HG03558 (cell line): ENCODE measurements around the gene KCNQ1.
"Not testable (repeated sequence)": the region's sequence is repeated elsewhere in the genome, so short reads cannot be mapped to it uniquely, and the experiment has no call there.

Source experiments
- ATAC-seq: cut with Tn5 transposase; IDR thresholded peaks from one replicate; pipeline ENCODE4 v1.9.1; 2021; ENCODE audit warnings: moderate number of reproducible peaks; ENCODE audit not compliant: unreplicated experiment; ENCODE audit errors: extremely low read depth

KCNQ1 gene

DNA sequence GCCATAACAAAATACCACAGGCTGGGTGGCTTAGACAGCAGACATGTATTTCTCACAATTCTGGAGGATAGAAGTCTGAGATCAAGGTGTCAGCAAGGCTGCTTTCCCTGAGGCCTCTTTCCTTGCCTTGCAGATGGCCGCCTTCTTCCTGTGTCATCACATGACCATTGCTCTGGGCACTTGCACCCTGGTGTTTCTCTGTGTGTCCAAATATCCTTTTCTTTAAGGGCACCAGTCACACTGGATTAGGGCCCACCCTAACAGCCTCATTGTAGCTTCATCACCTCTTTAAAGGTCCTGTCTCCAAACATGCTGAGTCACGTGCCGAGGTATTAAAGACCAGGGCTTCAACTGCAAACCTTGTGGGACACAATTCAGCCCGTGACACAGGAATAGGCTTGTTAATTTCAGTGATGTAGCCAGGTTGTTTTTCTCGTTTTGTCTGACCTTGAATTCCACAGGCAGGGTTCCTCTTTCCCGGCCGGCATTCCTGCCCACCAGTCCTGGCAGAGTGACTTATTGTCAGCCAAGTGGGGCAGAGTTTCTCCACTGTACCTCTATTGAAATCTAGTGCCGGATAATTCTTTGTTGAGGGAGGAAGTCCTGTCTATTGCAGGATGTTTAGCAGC, 154.9 kb downstream of the KCNQ1 start:
- ATAC-seq: no peak

GRCh38 chr11:2609345-2609744, 164.5 kb downstream of the KCNQ1 start:
- ATAC-seq: no peak

- ATAC-seq: no peak
These were observed 168.2 kb downstream of the KCNQ1 start for GRCh38 chr11:2612884-2613571.

GRCh38 chr11:2621894-2622293, 177.1 kb downstream of the KCNQ1 start:
- ATAC-seq: no peak

DNA sequence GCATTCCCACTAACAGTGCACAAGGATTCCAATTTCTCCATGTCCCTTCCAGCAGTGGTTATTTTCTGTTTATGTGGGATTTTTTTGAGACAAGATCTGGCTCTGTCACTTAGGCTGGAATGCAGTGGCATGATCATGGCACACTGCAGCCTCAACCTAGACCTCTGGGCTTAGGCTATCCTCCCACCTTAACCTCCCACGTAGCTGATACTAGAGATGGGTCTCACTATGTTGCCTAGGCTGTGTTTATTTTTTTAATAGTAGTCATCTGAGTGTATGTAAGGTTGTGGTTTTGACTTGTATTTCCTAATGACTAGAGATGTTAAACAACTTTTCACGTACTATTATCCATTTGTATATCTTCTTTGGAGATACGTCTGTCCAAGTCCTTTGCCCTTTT, 180.4 kb downstream of the KCNQ1 start:
- no peak for ATAC-seq

DNA sequence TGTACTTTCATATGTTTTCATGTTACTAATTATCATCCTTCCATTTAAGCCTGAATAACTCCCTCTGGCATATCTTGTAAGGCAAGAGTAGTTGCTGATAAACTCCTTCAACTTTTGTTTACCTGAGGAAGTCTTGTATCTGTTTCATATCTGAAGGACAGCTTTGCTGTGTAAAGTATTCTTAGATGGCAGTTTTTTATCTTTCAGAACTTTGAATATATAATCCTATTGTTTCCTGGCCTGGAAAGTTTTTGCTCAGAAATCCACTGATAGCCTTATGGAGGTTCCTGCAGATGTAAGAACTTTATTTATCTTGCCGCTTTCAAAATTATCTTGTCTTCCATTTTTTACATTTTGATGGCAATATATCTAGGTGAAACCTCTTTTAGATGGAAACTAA, 185.9 kb downstream of the KCNQ1 start:
- no peak for ATAC-seq

GRCh38 chr11:2631161-2631560, 186.4 kb downstream of the KCNQ1 start:
- no peak for ATAC-seq

GRCh38 chr11:2639763-2640162, 195.0 kb downstream of the KCNQ1 start:
- ATAC-seq: not testable (repeated sequence)

- ATAC-seq: no peak
These were observed 196.8 kb downstream of the KCNQ1 start for GRCh38 chr11:2641623-2642022.

GRCh38 chr11:2643746-2644145, 198.9 kb downstream of the KCNQ1 start:
- ATAC-seq: no peak

DNA sequence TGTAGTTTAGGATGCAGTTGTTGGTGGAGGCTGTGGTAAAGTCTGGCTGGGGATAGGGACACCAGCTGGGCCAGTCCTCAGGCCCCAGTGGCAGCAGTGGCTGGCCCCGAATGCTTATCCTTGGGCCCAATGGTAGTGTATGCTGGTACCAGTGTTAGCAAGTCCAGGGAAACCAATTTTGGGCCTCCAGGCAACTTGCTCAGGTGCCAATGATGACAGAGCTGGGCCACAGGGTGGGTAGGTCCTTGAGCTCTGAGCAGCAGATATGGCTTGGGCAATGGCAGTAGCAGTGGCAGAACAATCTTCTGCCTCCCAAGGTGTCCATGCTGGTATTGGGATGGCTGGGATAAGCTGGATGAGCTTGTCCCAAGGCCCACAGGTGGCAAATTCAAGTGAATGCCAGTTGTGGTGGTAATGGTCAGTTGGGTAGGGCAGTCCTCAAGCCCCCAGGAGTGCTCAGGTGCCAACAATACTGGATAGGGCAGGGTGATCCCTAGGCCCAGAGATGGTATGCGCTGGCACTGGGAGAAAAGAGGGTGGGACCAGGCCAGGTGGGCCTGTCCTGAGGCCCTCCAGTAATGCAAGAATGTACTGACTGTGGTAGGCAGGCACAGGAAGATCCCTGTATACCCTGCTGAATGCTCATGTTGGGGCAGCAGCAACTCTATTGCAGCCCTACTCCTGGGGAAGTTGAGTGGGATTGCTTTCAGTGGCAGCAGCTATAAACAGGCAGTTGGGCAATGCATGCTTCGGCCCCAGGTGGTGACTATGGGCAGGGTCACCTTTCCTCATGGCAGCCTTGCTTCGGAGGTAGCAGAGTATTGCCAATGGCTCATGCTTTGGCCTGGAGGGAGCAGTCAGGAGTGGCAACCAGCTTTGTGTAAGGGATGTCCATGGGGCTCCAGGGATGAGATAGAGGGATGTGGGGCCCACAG, 200.3 kb downstream of the KCNQ1 start:
- ATAC-seq: no peak

GRCh38 chr11:2645779-2646118, 200.9 kb downstream of the KCNQ1 start:
- no peak for ATAC-seq

GRCh38 chr11:2647167-2647566, 202.4 kb downstream of the KCNQ1 start:
- ATAC-seq: no peak

GRCh38 chr11:2647953-2648352, 203.1 kb downstream of the KCNQ1 start:
- no peak for ATAC-seq

DNA sequence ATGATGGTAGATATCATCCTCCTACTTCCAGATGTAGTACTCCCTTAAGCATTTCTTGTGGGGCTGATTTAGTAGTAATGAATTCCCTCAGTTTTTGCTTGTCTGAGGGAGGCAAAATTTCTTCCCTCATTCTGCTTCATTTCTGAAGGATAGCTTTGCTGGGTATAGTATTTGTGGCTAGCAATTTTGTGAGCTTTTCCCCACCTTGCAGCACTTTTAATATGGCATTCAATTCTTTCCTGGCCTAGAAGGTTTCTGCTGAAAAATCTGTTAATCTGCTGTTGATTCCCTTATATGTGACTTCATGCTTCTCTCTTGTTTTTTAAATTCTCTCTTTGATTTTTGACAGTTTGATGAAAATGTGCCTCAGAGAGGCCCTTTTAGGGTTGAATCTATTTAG, 204.6 kb downstream of the KCNQ1 start:
- no peak for ATAC-seq

GRCh38 chr11:2649848-2650247, 205.0 kb downstream of the KCNQ1 start:
- no peak for ATAC-seq

GRCh38 chr11:2650343-2650867, 205.6 kb downstream of the KCNQ1 start:
- ATAC-seq: no peak

DNA sequence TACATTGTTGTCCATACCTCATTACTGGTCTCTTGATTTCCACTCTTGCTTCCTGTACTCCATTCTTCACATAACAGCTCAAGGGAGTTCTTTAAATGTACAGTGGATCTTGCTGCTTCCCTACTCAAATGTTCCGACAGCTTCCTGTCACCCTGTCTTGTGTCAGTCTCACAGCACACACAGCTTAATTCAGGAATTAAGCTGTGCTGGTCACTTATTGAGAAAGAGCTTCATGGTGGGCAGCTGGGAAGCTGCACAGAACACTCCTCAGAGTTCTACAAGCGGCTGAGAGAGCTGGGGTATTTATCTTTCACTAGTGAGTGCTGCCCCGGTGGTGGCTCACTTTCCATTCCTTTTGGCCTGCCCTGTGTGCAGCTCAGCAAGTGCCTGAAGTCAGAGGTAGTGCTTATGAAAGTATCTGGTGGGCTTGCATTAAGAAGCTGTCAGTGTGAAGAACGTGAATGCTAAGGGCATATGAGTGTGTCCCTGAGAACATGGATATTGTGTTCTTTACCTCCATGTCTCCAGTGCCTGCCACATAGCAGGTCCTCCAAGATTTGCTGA, 206.3 kb downstream of the KCNQ1 start:
- no peak for ATAC-seq

GRCh38 chr11:2651826-2652271, 207.0 kb downstream of the KCNQ1 start:
- ATAC-seq: no peak

DNA sequence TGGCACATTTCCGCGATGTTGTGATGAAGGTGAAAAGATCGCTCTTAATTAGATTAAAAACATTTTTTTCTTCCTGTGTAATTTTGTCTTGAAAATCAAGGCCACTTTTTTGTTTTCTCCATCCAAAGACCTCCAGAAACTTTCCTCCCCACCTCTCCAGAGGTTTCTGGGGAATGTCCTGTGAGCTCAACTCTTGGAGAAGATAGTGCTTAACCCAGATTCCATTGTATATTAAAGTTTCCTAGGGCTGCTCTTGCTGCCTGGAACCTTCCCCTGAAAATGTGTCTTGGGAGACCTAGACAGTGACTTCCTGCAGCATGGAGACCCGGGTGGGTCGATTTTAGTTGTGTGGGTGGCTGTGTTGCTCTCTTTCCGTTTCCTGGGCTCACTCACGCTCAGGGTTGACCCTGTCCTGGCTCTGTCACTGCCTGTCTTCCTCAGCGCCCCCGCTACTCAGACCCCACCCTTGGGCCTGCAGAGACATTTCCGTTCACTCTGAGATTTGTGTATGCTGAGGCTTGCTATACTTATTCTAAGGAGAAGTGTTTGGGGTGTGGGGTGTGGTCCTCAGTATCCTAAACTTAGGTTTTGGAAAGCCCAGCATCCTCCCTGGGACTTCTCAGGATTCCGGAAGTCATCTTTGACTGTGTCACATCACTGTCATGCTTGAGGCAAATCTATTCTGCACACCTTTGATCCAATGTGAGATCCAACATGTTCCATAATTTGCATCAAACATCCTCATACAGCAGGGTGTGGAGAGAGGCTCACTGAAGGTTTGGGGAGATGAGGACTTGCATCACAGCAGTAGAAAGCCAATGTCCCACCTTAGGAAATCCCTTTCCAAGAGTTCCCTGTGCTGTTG, 207.8 kb downstream of the KCNQ1 start:
- ATAC-seq: no peak
